GM04503 (cell line): ENCODE data around the gene C2orf42.
"Not testable (repeated sequence)": the region's sequence is repeated elsewhere in the genome, so short reads cannot be mapped to it uniquely, and the experiment has no call there.

Experiments
- DNase-seq: peaks from one replicate; pipeline ENCODE4 v3.0.0-alpha.2; 2012; ENCODE audit warnings: low read depth

The C2orf42 gene

GRCh38 chr2:70102323-70102905 lies 88.4 kb downstream of the C2orf42 start:
- DNase-seq: not testable (repeated sequence)

- not testable (repeated sequence) for DNase-seq
These were observed 89.1 kb downstream of the C2orf42 start for GRCh38 chr2:70101686-70102085.

GRCh38 chr2:70101174-70101573 lies 89.6 kb downstream of the C2orf42 start:
- DNase-seq: no peak
